OCI-LY3 (cell line): ENCODE measurements around the gene KLHL25.

Experiments used
- CTCF ChIP-seq: fragments of 200-600, 300-600 bp; sonication (generic); IDR thresholded peaks from 2 replicates; pipeline ENCODE4 v1.5.1; 2014; ENCODE audit warnings: antibody characterized with exemption, low read length, low read depth
- EZH2phosphoT487 ChIP-seq: fragments of 200-600 bp; shearing (Covaris generic); IDR thresholded peaks from 2 replicates; pipeline ENCODE4 v1.6.1; 2018; ENCODE audit warnings: antibody characterized with exemption, mixed run types, low read depth

GRCh38 chr15:85763157-85763556 lies 31.6 kb downstream of the KLHL25 start:
- TF ChIP-seq CTCF = no peak
- TF ChIP-seq EZH2phosphoT487 = no peak
